SK-N-SH (cell line): Measurements from ENCODE around the gene PIR. TPM values are rescaled to one million over a fixed set of nuclear protein-coding genes. Genes with fewer than 3 reads are reported as not detected.

ENCODE experiments used
- CTCF ChIA-PET: fragments of 300-600, 350-600 bp; formaldehyde crosslinking; extraction: SDS; loops from one replicate; lab custom pipeline; 2021; lab: Yijun Ruan, JAX
- POLR2A ChIA-PET: fragments of 350-600 bp; sonication (Branson Sonifier 250); formaldehyde crosslinking; extraction: SDS; loops from one replicate; lab custom pipeline; 2020; ENCODE audit warnings: antibody characterized with exemption, inconsistent platforms; lab: Yijun Ruan, JAX
- DNase-seq: peaks from one replicate; pipeline ENCODE4 v3.0.0; 2012
- H2AFZ ChIP-seq: fragments of 200-600 bp; sonication (generic); 2 replicates; pipeline ENCODE4 v1.8.1; 2016; ENCODE audit warnings: antibody characterized with exemption, mild to moderate bottlenecking, low read depth
- H3F3A ChIP-seq: fragments of 200-600 bp; sonication (generic); replicated peaks from 2 replicates; pipeline ENCODE3; 2016; ENCODE audit warnings: antibody characterized with exemption, mild to moderate bottlenecking; ENCODE audit not compliant: insufficient read depth
- H3K27ac ChIP-seq, 2 experiments: fragments of 200-500 bp in 1 of 2; fragments of 200-600 bp in 1 of 2; sonication (Bioruptor generic) in 1 of 2; sonication (generic), shearing (Covaris generic) in 1 of 2; 2 replicates each; pipeline versions ENCODE4 v1.5.1 to v1.6.1; 2014 to 2016; ENCODE audit warnings: low read depth in 2 of 2, inconsistent platforms in 1 of 2, low read length in 1 of 2, mild to moderate bottlenecking in 1 of 2, mixed read lengths in 1 of 2
- H3K27me3 ChIP-seq: fragments of 200-600 bp; sonication (generic), shearing (Covaris generic); 2 replicates; pipeline ENCODE4 v1.6.1; 2016; ENCODE audit warnings: mixed run types; ENCODE audit not compliant: insufficient read depth
- H3K36me3 ChIP-seq, 2 experiments: fragments of 200-500 bp in 1 of 2; fragments of 200-600 bp in 1 of 2; sonication (Bioruptor generic) in 1 of 2; sonication (generic) in 1 of 2; replicated peaks in 1 of 2; 2 replicates each; pipeline versions ENCODE3 to v1.5.1; 2014 to 2016; ENCODE audit warnings: low read length in 1 of 2, mild to moderate bottlenecking in 1 of 2; ENCODE audit not compliant: insufficient read depth in 2 of 2, control insufficient read depth in 1 of 2
- H3K4me1 ChIP-seq, 2 experiments: fragments of 200-500 bp in 1 of 2; fragments of 200-600 bp in 1 of 2; sonication (Bioruptor generic) in 1 of 2; sonication (generic), shearing (Covaris generic) in 1 of 2; 2 replicates each; pipeline versions ENCODE4 v1.5.1 to v1.6.1; 2014 to 2016; ENCODE audit warnings: low read depth in 1 of 2, low read length in 1 of 2, mixed run types in 1 of 2; ENCODE audit not compliant: insufficient read depth in 2 of 2, control insufficient read depth in 1 of 2
- H3K4me2 ChIP-seq: fragments of 200-600 bp; sonication (generic), shearing (Covaris generic); 2 replicates; pipeline ENCODE4 v1.6.1; 2017; ENCODE audit warnings: mixed run types
- H3K4me3 ChIP-seq, 2 experiments: fragments of 200-500 bp in 1 of 2; fragments of 200-600 bp in 1 of 2; sonication (Bioruptor generic) in 1 of 2; sonication (generic), shearing (Covaris generic) in 1 of 2; 2 replicates each; pipeline versions ENCODE4 v1.5.1 to v1.8.1; 2014 to 2016; ENCODE audit warnings: low read depth in 2 of 2, inconsistent platforms in 1 of 2, low read length in 1 of 2, mild to moderate bottlenecking in 1 of 2, mixed read lengths in 1 of 2, moderate library complexity in 1 of 2
- H3K79me2 ChIP-seq: fragments of 200-600 bp; sonication (generic); 2 replicates; pipeline ENCODE4 v1.8.1; 2017; ENCODE audit warnings: mild to moderate bottlenecking; ENCODE audit not compliant: insufficient read depth
- H3K9ac ChIP-seq: fragments of 200-600 bp; sonication (generic); 2 replicates; pipeline ENCODE4 v1.6.1; 2017; ENCODE audit warnings: mixed run types
- H3K9me2 ChIP-seq: fragments of 200-600 bp; sonication (generic); 2 replicates; pipeline ENCODE4 v1.6.1; 2017; ENCODE audit warnings: mixed run types
- H3K9me3 ChIP-seq: fragments of 200-600 bp; sonication (generic); 2 replicates; pipeline ENCODE4 v1.6.1; 2017; ENCODE audit warnings: mixed run types, mild to moderate bottlenecking, moderate library complexity
- H4K20me1 ChIP-seq: fragments of 200-600 bp; sonication (generic); 2 replicates; pipeline ENCODE4 v1.6.1; 2017; ENCODE audit warnings: mild to moderate bottlenecking, mixed run types; ENCODE audit not compliant: insufficient read depth
- CHD2 ChIP-seq: fragments of 150-350 bp; IDR thresholded peaks from 2 replicates; pipeline ENCODE4 v1.6.1; 2018; ENCODE audit warnings: low read length; ENCODE audit not compliant: partially characterized antibody
- ELF1 ChIP-seq: IDR thresholded peaks from 2 replicates; pipeline ENCODE4 v1.4.0; 2012
- FOSL2 ChIP-seq: IDR thresholded peaks from 2 replicates; pipeline ENCODE4 v1.4.0; 2012; ENCODE audit warnings: low read depth, mild to moderate bottlenecking, moderate library complexity, borderline replicate concordance
- FOXJ3 ChIP-seq: sonication (generic); formaldehyde crosslinking; IDR thresholded peaks from 2 replicates; pipeline ENCODE4 v1.5.1; 2020; ENCODE audit warnings: mild to moderate bottlenecking, missing genetic modification reagents
- FOXM1 ChIP-seq: IDR thresholded peaks from 2 replicates; pipeline ENCODE4 v1.4.0; 2012; ENCODE audit warnings: low read depth, mild to moderate bottlenecking
- GABPA ChIP-seq: IDR thresholded peaks from 2 replicates; pipeline ENCODE4 v1.4.0; 2012; ENCODE audit warnings: low read depth, mild to moderate bottlenecking
- IRF3 ChIP-seq: fragments of 150-350 bp; IDR thresholded peaks from 2 replicates; pipeline ENCODE4 v1.6.1; 2016; ENCODE audit warnings: mild to moderate bottlenecking, low read depth, low read length
- JUND ChIP-seq: IDR thresholded peaks from 2 replicates; pipeline ENCODE4 v1.4.0; 2012
- MEF2A ChIP-seq: IDR thresholded peaks from 2 replicates; pipeline ENCODE4 v1.4.0; 2012; ENCODE audit warnings: low read depth, borderline replicate concordance
- MXI1 ChIP-seq: IDR thresholded peaks from 2 replicates; pipeline ENCODE4 v1.6.1; 2012; ENCODE audit warnings: mild to moderate bottlenecking, low read depth, low read length, improper control_type of control experiment
- NRF1 ChIP-seq: IDR thresholded peaks from 2 replicates; pipeline ENCODE4 v1.6.1; 2012; ENCODE audit warnings: low read depth, mild to moderate bottlenecking, low read length
- RAD21 ChIP-seq: IDR thresholded peaks from 2 replicates; pipeline ENCODE4 v1.6.1; 2012; ENCODE audit warnings: mild to moderate bottlenecking, low read length
- REST ChIP-seq: IDR thresholded peaks from 2 replicates; pipeline ENCODE4 v1.6.1; 2012; ENCODE audit warnings: mild to moderate bottlenecking, low read depth, low read length, moderate library complexity
- RFX5 ChIP-seq: IDR thresholded peaks from 2 replicates; pipeline ENCODE4 v1.6.1; 2012; ENCODE audit warnings: mild to moderate bottlenecking, improper control_type of control experiment, low read length
- RXRA ChIP-seq: IDR thresholded peaks from 2 replicates; pipeline ENCODE4 v1.4.0; 2012; ENCODE audit warnings: low read depth, mild to moderate bottlenecking, borderline replicate concordance
- SIN3A ChIP-seq: IDR thresholded peaks from 2 replicates; pipeline ENCODE4 v1.6.1; 2012; ENCODE audit warnings: low read depth, mild to moderate bottlenecking, low read length, moderate library complexity, borderline replicate concordance
- SMC3 ChIP-seq: IDR thresholded peaks from 2 replicates; pipeline ENCODE4 v1.6.1; 2012; ENCODE audit warnings: low read depth, low read length, improper control_type of control experiment
- TAF1 ChIP-seq: IDR thresholded peaks from 2 replicates; pipeline ENCODE4 v1.6.1; 2012; ENCODE audit warnings: low read depth, mild to moderate bottlenecking, low read length, moderate library complexity, borderline replicate concordance
- USF1 ChIP-seq: IDR thresholded peaks from 2 replicates; pipeline ENCODE4 v1.4.0; 2012; ENCODE audit warnings: low read depth, borderline replicate concordance
- USF2 ChIP-seq: fragments of 150-350 bp; IDR thresholded peaks from 2 replicates; pipeline ENCODE4 v1.6.1; 2017; ENCODE audit warnings: antibody characterized with exemption, low read length, low read depth, borderline replicate concordance
- WGBS: methylation state at CpG from one replicate; pipeline ENCODE4 v1.1.6; 2017; ENCODE audit warnings: low lambda C conversion rate; 5-methylcytosine and 5-hydroxymethylcytosine counted together
- polyA plus RNA-seq, 3 experiments: library from polyadenylated mRNA; depleted of rRNA; stranded (reverse); fragments of >200 nt; gene quantifications; 2 replicates each; pipeline ENCODE4 v1.2.3, GENCODE V29; 2012

The PIR gene
- polyA plus RNA-seq, 1 of the 3 experiments (the other 2 are of a cell fraction) = 12.3 TPM

GRCh38 chrX:15350329-15350996 is 142.7 kb downstream of the PIR start:
- Histone ChIP-seq H3K9me3 (no peaks in the 10 kb centered on the region), H3F3A (no peaks in the 10 kb centered on the region), H3K27me3 (no peaks in the 10 kb centered on the region; the same call in 1 of the 2 replicates), H3K4me2 (no peak overlapping the region), H2AFZ (no peak overlapping the region), H3K79me2 (no peaks in the 10 kb centered on the region), H4K20me1 (no peaks in the 10 kb centered on the region), H3K9me2 (no peaks in the 10 kb centered on the region), H3K36me3 (no peaks in the 10 kb centered on the region), H3K4me3 (no peak overlapping the region), H3K4me1 (peaks cover 0 to 7% of the 10 kb centered on the region in 2 experiments; a peak in 2 of 4 replicates), H3K9ac (no peak overlapping the region), H3K27ac (peak overlapping the region in 1 of 2 experiments; percentile 93; a peak in 2 of 4 replicates)
- ChIA-PET POLR2A (interaction anchor here (1.0 to 2.0 kb wide), 2 partner anchors 16 to 120 kb away, joined by 3 to 7 read pairs; no protein-coding TSS in a partner anchor), CTCF (interaction anchor here (0.6 to 6.6 kb wide), 14 partner anchors 8 to 290 kb away, joined by 3 to 108 read pairs (median 6); partner anchors contain the start of gene PIGA)
- TF ChIP-seq FOSL2 (no peak), USF1 (no peak), TAF1 (no peak), CHD2 (no peak), MXI1 (no peak), ELF1 (no peak), MEF2A (no peak), GABPA (no peak), FOXJ3 (CRISPR knock-in tag) (no peak), RFX5 (no peak), JUND (no peak), IRF3 (no peak), NRF1 (no peak), RXRA (no peak), SMC3 (no peak), SIN3A (no peak)
- WGBS = 68% methylated on average over 8 of the region's 8 CpGs
- DNase-seq = peak; percentile 10

GRCh38 chrX:15349046-15349445 is 144.1 kb downstream of the PIR start:
- Histone ChIP-seq H3K4me3 (no peak overlapping the region), H3K4me2 (no peak overlapping the region), H3K27ac (peak overlapping the region in 1 of 2 experiments; percentile 93; a peak in 2 of 4 replicates), H3K9me3 (no peaks in the 10 kb centered on the region), H3K27me3 (peaks cover 4% of the 10 kb centered on the region; the same call in 1 of the 2 replicates), H3K36me3 (no peaks in the 10 kb centered on the region), H4K20me1 (no peaks in the 10 kb centered on the region), H3F3A (no peaks in the 10 kb centered on the region), H2AFZ (no peak overlapping the region), H3K9me2 (no peaks in the 10 kb centered on the region), H3K9ac (no peak overlapping the region), H3K4me1 (peaks cover 0 to 7% of the 10 kb centered on the region in 2 experiments; a peak in 2 of 4 replicates), H3K79me2 (no peaks in the 10 kb centered on the region)
- WGBS = 26% methylated on average over 2 of the region's 2 CpGs
- CTCF ChIA-PET = interaction anchor here (0.5 to 6.6 kb wide), 34 partner anchors 10 to 1320 kb away, joined by 3 to 108 read pairs (median 4); partner anchors contain the start of genes PIGA and PIR
- DNase-seq = peak; percentile 62
- POLR2A ChIA-PET = interaction anchor here (0.9 to 2.0 kb wide), 3 partner anchors 17 to 121 kb away, joined by 3 to 7 read pairs (median 3); no protein-coding TSS in a partner anchor
- TF ChIP-seq FOXM1 (no peak), REST (no peak), SIN3A (no peak), RAD21 (peak; percentile 91), IRF3 (no peak), USF2 (no peak)
